NCI-H2029 (cell line): ENCODE measurements around the gene STK26.
A peak's percentile ranks its signal among the peaks of the same experiment; 100 is the strongest.
"Not testable (repeated sequence)": the region's sequence is repeated elsewhere in the genome, so short reads cannot be mapped to it uniquely, and the experiment has no call there.

Experiments used
- DNase-seq: peaks from one replicate; lab custom pipeline; 2025; lab: John Stamatoyannopoulos, UW

STK26 gene

GRCh38 chrX:132022967-132023895, at the start of gene STK26:
STK26 (plus strand) TSS chrX:132023302; CDS start chrX:132023618, 316 bp downstream.
- peak; percentile 45 for DNase-seq

GRCh38 chrX:131975851-131976250, 47.3 kb upstream of the STK26 start:
- DNase-seq: no peak

- no peak for DNase-seq
These were observed 45.5 kb upstream of the STK26 start for GRCh38 chrX:131977619-131978018.

- DNase-seq: no peak
These were observed 44.0 kb upstream of the STK26 start for GRCh38 chrX:131979116-131979515.

GRCh38 chrX:131985526-131986049, 37.5 kb upstream of the STK26 start:
- DNase-seq: no peak

GRCh38 chrX:131987252-131987651, 35.9 kb upstream of the STK26 start:
- no peak for DNase-seq

GRCh38 chrX:131988236-131988635, 34.9 kb upstream of the STK26 start:
- DNase-seq: no peak

- DNase-seq: no peak
These were observed 22.0 kb upstream of the STK26 start for GRCh38 chrX:132001127-132001526.

- DNase-seq: no peak
These were observed 18.4 kb upstream of the STK26 start for GRCh38 chrX:132004728-132005127.

GRCh38 chrX:132009350-132009749, 13.8 kb upstream of the STK26 start:
- no peak for DNase-seq

GRCh38 chrX:132010213-132010612, 12.9 kb upstream of the STK26 start:
- DNase-seq: not testable (repeated sequence)

GRCh38 chrX:132015875-132016274, 7.2 kb upstream of the STK26 start:
- DNase-seq: no peak

GRCh38 chrX:132016628-132017430, 6.3 kb upstream of the STK26 start:
- no peak for DNase-seq

GRCh38 chrX:132017431-132018185, 5.5 kb upstream of the STK26 start:
- no peak for DNase-seq

GRCh38 chrX:132022198-132022966, 720 bp upstream of the STK26 start:
- no peak for DNase-seq

GRCh38 chrX:132023896-132024386, 839 bp downstream of the STK26 start:
- DNase-seq: no peak

GRCh38 chrX:132025041-132025440, 1.9 kb downstream of the STK26 start:
- no peak for DNase-seq

GRCh38 chrX:132030264-132030663, 7.2 kb downstream of the STK26 start:
- no peak for DNase-seq

- DNase-seq: no peak
These were observed 8.8 kb downstream of the STK26 start for GRCh38 chrX:132031867-132032266.

- DNase-seq: no peak
These were observed 10.1 kb downstream of the STK26 start for GRCh38 chrX:132033166-132033565.

- no peak for DNase-seq
These were observed 11.5 kb downstream of the STK26 start for GRCh38 chrX:132034648-132035047.
